Sigmoid colon (tissue), 4 donors: ENCODE results near the gene MICALL2.

Experiments used
- CTCF ChIP-seq, 4 experiments: fragments of 450-650 bp in 3 of 4; fragments of 200-600 bp in 1 of 4; IDR thresholded peaks; one replicate each; pipeline ENCODE4 v1.5.1; 2016 to 2019; ENCODE audit warnings: antibody characterized with exemption in 4 of 4, mild to moderate bottlenecking in 3 of 4, moderate library complexity in 2 of 4
- POLR2A ChIP-seq, 2 donors: fragments of 450-650 bp; IDR thresholded peaks; one replicate each; pipeline ENCODE4 v1.6.1; 2016; ENCODE audit warnings: antibody characterized with exemption in 2 of 2, mild to moderate bottlenecking in 2 of 2, moderate library complexity in 2 of 2
- POLR2AphosphoS5 ChIP-seq, 4 donors: sonication (generic); formaldehyde crosslinking; IDR thresholded peaks; one replicate each; pipeline ENCODE4 v1.6.1; 2017; ENCODE audit warnings: antibody characterized with exemption in 4 of 4

GRCh38 chr7:1483079-1483478 lies 23.8 kb upstream of the MICALL2 start:
- TF ChIP-seq CTCF (IDR thresholded peaks at IDR 0.05), result no peak
- no peak for TF ChIP-seq POLR2AphosphoS5 (IDR thresholded peaks at IDR 0.05)
- no peak for TF ChIP-seq POLR2A (IDR thresholded peaks at IDR 0.05)
